Smooth muscle cell of the brain vasculature (primary cell): ENCODE results near the gene MTMR1.

Experiments
- DNase-seq: peaks from one replicate; pipeline ENCODE4 v3.0.0-alpha.2; 2012; ENCODE audit warnings: low read depth, low spot score

Gene MTMR1

GRCh38 chrX:150692831-150693724 is at the start of gene MTMR1:
MTMR1 (plus strand) TSS chrX:150693396; CDS start chrX:150693531, 135 bp downstream.
- no peak for DNase-seq

DNA sequence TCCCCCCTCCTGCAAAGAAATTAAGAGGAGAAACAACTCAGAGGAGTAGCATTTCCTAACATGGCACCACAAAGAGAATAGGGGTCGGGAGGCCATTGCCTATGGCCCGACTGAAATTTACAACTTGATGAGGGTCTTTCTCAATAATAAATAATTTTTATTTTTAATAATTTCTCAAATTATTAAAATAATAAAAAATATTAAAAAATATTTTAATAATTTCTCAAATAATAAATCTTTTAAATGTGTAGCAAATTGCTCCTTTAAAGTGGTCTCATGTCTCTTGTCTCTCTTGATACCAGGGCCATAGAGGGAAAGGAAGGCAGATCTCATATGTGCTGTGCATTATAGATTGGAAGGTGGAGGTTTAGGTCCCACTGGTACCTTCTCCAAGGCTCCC is 49.2 kb upstream of the MTMR1 start:
- DNase-seq, result no peak

DNA sequence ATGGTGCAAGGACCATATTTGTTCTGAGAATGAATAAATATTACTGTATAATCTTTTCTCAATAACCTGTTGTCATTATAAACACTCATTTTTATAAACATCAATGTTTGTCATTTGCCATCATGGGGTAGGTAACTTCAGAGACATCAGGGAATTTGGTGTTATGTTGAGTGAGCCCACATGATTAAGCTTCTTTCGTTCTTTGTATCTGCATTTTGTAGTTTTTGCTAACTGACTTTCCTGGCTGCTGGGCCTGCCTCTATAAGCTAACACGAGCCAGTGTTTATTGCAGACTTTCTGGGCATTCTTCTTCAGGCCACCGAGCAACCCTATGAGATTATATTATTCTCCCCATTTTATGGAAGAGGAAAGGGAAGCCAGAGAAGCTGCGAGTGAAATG is 48.8 kb upstream of the MTMR1 start:
- DNase-seq, result no peak

GRCh38 chrX:150647331-150647730 is 45.9 kb upstream of the MTMR1 start:
- DNase-seq, result no peak

DNA sequence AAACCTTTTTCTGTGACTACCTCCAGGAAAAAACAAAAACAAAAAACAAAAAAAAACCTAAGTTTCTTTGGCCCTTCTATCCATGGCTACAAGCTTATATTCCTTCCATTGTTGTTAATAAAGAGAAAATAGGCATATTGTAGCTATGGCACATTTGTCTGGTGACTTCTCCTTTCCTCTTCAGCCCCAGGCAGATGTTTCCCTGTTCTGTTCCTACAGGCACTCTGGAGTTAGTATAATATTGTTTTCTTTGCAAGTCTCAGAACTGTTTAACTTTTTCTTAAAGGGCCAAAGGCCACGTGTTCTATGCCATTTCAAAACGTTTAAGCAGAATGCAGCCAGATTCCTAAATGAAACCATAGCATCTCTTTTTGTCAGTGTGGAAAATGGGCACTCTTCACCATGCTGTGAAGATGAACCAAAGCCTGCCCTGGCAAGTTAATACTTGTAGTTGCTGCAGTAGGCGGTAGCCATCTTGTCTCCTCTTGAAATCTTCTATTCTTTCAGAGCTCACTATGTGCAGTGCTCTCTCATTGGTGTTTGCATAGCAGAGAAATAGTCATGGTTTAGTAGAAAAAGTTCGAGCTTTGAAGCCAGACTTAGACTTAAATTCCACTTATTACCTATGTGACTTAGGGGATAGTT is 44.8 kb upstream of the MTMR1 start:
- DNase-seq, result no peak

GRCh38 chrX:150649096-150649870 is 43.9 kb upstream of the MTMR1 start:
- DNase-seq, result no peak

DNA sequence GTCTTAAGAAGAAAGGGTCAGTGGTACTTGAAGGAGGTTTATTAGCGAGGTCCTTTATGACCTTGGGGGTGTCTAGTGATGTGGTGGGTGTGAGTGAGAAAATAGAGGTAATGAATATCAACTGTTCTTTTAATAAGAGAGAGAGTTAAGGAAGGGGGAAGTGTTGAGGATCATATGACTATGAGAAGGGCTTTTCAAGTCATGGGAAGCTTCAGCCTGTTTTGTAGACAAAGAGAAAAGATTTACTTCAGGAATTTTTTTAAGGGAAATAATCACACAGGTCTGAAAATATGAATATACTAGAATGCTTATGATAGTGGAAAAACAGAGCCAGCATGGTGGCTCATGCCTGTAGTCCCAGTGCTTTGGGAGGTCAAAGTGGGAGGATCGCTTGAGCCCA is 41.3 kb upstream of the MTMR1 start:
- no peak for DNase-seq

DNA sequence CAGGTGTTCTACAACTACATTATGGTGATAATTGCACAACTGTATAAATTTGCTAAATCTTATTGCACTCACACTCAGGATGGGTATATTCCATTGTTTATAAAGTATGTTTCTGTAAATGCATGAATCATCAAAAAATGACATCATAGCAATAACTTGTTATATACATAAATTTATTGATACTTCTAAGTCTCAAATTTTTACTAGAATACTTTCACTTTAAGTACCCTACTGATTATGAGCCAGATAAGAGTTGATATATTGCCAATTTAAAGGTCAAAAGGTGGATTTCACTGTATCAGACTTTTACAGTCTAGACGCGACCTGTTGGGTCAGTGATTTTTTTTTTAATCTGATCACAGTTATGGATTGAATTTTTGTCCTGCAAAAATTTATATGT is 37.4 kb upstream of the MTMR1 start:
- DNase-seq, result no peak

DNA sequence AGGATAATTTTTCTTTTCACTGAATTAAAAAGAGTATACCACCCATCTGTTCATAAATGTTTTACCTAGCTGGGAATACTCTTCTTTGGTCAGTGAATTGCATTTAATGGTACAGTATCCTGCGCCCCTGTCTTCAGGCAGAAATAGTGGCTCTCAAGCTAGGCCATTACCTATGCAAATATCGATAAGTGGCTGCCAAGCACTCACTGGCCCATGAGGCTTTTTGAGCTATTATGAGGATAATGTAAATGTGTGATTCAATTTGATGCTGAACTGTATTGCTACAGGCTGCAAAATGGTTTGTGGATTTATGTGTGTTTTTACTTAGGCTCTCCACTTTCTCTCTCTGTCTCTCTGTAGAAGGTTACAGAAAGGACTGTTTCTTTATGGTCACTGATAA is 30.1 kb upstream of the MTMR1 start:
- DNase-seq, result no peak

GRCh38 chrX:150664290-150664689 is 28.9 kb upstream of the MTMR1 start:
- no peak for DNase-seq

- no peak for DNase-seq
Measured at GRCh38 chrX:150676221-150676620, 17.0 kb upstream of the MTMR1 start.

- no peak for DNase-seq
Measured at GRCh38 chrX:150680974-150681373, 12.2 kb upstream of the MTMR1 start.

DNA sequence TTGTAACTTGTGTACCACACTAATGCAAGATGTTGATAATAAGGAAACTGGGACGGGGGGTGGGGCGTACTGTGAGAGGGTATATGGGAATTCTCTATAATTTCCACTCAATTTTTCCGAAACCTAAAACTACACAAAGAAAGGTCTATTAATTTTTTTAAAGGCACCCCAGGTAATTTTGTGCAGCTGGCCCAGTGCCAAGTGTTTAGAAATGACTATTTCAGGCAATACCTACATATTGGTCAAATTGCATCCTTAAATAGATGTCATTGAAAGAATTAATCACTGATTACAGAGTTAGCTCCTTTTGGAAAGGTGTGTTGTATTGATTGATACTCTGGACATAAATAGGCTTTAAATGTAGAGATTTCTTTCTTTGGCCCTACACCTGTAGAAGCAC is 10.1 kb upstream of the MTMR1 start:
- DNase-seq, result no peak

- no peak for DNase-seq
Measured at GRCh38 chrX:150683536-150684146, 9.6 kb upstream of the MTMR1 start.

- peak; percentile 43 for DNase-seq
Measured at GRCh38 chrX:150688911-150689451, 4.2 kb upstream of the MTMR1 start.

- DNase-seq, result peak; percentile 45
Measured at GRCh38 chrX:150690126-150690525, 3.1 kb upstream of the MTMR1 start.

- DNase-seq, result no peak
Measured at GRCh38 chrX:150692296-150692695, 900 bp upstream of the MTMR1 start.

GRCh38 chrX:150693725-150694574 is 754 bp downstream of the MTMR1 start:
- no peak for DNase-seq

DNA sequence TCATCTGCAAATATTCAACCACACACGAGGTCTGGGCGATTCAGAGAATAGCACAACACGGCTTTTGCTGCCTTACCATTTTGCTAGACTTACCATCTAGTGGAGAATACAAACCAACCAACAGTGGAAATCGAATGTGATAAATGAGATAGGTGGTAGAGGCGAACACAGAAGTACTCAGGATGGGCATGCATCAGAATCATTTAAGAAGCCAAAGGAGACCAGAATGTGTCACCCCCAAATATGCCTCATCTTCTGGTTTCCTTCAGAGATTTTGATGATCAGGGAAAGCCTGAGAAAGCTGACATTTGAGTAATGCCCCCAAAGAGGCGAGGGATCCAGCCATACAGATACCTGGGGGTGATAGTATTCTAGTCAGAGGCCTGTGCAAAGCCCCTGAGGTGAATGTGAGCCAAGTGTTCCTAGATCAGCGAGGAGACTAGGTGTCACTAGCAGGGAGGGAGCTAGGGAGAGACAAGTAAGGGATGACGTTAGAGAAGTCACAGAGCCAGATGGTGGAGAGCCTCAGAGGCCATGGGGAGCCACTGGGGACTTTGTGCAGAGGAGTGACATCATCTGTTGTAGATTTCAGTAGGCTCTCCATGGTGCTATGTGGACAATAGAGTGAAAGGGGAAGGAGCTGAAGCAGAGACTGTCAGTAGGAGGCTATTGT is 1.7 kb downstream of the MTMR1 start:
- no peak for DNase-seq

GRCh38 chrX:150696331-150696730 is 3.1 kb downstream of the MTMR1 start:
- no peak for DNase-seq
